Activated CD4-positive, CD25-positive, alpha-beta regulatory T cell treated with anti-CD3 and anti-CD28 coated beads, Interleukin-2, amount 50 U/mL, for 24 hours (primary cell): ENCODE results near the gene SKP1.

Source experiments
- ATAC-seq, 2 donors: fragments of 150-1000 bp; cut with Tn5 transposase; one replicate each; pipeline ENCODE4 v1.10.0; 2021; ENCODE audit warnings: mild to moderate bottlenecking in 1 of 2, moderate library complexity in 1 of 2

SKP1 gene

DNA sequence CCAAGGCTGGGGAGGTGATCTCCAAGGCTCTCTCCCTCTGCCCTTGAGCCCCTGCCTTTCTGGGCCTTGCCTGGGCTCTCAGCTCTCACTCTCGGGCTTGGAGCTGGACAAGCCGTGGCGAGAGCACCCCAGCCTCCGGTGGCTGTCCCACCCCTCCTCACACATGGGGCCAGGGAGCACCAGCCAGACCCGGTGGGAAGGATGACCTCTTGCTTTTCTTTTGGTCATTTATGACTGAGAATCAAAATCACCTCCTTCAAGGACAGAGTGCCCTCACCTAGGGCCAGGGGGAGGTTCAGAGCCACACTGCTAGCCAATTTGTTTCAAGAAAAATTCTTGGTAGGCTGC, 48.1 kb downstream of the SKP1 start:
- no peak for ATAC-seq

DNA sequence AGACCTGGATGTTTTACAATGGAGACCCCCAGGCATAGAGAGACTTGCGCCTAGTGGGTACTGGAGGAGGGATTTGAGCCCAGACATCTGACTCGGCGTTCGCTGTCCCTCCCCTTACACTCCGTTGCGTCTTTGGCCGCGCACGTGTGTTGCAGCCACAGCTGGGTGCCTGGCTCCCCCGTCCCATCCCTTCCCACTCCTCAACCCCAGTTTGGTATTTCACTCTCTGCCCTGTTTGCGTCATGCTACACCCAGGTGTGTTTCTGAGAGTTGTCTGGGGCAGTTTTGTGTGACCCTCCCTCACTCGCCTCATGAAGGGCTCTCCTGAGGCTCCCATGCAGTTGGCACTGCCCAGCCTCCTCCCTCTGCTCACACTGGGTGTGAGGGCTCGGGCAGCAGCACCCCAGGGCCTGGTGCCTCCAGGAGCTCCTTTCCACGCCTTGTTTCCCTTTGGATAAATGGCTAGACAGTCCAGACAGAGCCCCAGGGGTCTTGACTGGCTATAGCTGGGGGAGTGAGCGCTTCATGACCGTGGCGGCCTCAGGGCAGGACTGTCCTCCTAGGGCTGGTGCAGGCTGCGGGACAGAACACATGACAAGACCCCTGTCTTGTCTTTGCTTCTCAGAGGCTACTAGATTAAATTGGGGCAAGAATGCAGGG, 48.6 kb downstream of the SKP1 start:
- no peak for ATAC-seq

DNA sequence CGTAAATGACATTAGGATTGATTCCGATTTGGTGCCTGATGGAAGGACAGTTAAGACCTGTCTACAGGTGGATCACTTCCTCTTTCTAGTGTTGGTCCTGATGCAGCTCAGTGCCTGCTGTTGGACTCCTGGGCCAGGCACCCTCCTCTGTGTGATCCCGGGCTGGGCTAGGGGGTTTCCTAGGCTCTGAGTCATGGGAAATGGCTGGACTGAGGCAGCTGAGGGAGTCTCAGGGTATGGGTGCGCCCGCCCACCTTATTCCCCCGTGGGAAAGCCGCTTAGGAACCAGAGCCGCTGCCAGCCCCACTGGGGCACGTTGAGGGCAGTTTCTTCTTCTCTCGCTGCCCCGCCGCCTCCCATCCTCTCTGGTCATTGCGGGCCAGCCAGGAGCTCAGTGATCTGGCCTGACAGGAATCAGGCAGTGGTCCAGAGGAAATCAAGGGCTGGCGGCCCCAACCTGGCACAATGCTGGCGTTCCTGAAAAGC, 49.3 kb downstream of the SKP1 start:
- ATAC-seq, result peak; percentile 34 to 36

DNA sequence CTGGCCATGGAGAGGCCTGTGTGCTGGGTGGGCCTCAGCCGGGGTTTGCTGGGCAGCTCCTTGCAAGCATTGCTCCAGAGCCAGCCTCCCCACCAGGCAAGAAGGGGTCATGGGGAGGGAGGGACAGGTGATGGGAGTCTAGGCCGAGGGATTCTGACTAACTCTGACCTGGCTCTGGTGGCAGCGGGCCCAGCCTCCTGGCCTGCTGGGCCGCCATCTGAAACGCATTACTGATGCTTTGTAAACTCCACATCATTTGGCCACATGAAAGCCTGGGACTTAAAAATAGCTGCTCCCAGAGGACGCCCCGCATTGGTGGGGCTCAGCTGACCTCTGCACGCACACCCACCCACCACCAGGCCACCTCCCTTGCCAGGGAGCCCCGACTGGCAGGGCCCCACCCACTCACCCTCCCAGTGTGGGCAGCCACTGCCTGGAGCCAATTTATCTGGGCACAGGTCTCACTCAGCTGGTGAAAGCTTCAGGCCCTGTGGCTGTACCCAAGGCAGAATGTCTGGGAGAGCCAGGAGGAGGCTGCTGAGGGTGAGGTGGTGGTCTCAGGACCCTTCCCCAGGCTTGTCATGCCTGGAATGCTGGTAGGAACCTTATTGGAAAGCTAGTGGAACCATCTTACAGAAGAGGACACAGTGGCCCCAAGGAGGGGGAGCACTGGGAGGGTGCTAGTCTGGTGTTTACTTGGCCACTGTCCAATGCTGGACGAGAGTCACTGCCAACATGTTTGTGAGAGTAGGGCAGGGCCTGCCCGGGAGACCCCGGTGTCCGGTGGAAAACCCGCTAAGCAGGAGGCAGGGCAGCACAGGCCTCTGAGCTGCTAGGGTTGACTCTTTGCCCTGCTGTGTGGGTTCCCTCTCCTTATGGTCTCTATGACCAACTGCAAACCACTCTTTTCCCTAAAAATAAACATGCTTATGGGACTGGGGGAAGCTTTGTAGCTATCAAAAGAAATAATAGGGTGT, 51.4 kb downstream of the SKP1 start:
- ATAC-seq, result no peak

DNA sequence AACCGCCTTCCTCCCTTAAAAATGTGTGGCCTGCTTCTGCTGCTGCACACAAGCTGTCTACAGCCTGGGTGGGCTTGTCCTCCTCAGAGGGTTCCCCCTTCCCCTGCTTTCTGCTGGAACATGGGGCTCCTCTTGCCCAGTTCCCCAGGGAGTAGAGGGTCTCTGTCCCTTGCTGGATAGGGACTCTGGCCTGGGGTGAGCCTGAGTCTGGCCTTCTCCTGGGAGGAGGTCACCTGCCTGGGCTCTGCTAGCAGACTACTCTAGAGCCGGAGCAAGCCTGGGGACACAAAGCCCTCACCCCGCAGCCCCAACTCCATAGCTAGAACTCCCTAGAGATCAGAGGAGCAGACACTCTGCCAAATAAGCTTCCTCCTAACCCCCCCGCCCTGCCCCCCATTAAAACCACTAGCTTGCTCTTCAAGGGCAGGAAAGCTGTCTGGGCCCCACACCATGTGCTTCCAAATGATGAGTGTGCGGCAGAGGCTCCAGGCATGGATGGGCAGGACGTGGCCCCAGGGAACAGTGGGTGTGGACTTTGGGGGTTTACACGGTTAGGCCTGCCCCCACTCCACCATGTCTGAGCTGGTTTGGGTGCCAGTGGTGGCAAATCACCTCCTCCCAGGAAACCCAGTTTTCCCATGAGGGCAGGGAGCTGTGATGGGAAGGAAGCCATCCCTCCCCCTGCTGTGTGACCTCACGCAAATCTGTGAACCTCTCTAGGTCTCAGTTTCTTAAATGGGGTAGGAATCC, 52.3 kb downstream of the SKP1 start:
- no peak for ATAC-seq

DNA sequence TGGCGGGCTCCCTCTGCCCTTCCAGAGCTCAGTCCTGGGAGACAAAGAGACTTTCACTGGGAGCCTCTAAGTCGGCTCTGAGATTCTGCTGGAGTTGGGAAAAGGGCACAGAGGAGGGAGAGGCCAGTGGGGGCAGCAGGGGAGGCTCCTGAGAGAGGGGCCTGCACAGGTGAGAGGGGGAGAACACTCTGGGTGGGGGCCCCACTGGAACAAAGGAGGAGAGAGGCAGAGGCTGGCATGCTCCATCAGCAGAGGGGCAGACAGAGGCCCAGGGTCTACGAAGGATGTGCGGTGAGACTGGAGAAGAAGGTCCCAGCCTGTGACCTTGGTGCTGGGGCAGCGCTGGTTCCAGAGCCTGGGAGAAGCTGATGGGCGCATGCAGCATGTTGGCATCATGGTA, 53.4 kb downstream of the SKP1 start:
- no peak for ATAC-seq

DNA sequence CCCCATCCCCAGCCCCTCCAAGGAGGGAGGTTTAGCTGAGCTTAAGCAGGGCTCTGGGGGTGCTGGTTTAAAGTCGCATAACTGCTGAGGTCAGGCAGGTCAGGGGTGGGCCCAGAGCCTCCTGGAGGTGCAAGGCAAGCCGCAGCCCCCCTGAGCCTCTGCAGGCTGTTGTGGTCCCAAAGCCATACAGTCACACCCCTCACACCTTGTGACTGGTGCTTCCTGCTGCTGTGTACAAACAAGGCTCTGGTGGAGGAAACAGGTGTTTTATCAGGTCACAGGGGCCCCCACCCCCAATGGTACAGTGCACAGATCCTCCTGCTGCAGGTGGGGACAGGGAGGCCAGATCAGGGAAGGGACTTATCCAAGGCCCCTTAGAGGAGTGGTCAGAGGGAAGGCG, 54.2 kb downstream of the SKP1 start:
- peak; percentile 42 to 49 for ATAC-seq

DNA sequence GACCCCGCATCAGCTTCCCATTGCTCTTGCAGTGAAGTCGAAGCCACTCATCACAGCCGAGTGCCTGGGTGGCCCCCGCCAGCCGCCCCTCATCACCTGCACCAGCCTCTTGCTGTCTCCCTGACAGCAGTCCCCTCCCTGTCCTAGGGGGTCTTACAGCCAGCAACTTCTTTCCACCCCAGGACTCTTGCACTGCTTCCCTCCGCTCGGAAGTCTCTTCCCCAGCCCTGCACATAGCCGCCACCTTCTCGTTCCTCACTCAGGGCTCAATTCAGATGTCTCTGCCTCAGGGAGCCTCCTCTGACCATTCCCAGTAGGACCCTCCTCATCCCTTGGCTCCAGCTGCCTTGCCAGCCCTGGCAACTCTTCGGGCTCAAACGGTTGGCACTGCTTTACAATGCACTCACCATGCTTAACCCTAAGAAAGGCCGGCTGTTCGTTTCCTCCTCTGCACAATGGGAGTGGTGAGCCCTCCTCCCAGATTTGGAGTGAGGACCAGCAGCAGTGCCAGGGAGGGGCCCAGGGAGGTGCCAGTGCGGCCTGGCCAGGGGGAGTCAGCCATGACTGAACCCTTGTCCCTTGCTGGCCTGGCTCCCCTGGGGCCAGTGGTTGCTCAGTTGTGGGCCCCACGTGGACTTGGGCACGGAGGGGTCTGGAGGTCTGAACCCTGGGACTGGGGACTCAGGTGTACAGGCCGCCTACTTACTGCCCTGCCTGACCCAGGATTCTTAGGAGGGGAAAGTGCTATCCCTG, 56.2 kb downstream of the SKP1 start:
- no peak for ATAC-seq

DNA sequence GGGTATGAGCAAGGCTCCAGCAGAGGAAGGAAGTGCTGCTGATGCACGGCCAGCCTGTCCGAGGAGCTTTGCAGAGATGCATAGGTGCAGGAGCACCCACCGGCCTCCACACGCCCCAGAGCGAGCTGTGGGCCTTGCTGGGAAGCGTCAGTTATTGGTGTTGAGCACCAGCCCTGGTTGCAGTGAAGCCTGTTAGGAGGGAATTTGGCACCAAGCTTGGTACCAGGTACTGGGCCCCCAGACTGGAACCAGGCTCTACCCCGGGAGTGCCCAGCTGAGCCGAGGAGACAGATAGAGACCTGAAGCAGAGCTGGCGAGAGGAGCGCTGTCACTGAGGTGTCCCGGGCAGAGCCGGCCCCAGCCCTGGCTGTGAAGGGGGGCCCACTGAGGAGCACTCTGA, 57.0 kb downstream of the SKP1 start:
- no peak for ATAC-seq

DNA sequence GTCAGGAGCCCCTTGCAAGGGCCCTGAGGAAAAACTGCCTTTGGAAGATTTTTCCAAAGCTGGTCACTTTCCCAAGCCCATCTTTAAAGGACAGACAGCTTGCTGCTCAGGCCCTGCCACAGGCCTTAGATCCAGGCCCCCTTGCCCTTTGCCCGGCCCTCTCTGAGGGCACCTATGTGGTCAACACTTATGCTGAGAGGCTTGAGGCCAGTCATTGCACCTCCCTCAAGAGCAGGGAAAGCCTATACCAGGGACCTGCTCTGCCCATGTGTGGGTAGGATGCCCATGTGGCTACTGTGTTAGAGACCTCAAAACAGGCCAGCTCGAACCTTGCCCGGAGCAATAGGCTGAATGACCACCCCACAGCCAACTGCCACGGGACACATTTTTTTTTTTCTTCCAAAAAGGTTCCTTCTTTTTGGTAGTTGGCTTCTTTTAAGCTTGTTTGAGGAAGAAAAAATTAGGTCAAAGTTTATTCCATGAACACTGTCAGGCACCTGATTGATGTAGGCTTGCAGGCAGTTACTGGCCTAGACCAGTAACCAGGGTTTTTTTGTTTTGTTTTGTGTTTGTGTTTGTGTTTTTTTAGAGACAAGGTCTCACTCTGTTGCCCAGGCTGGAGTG, 58.4 kb downstream of the SKP1 start:
- no peak for ATAC-seq

DNA sequence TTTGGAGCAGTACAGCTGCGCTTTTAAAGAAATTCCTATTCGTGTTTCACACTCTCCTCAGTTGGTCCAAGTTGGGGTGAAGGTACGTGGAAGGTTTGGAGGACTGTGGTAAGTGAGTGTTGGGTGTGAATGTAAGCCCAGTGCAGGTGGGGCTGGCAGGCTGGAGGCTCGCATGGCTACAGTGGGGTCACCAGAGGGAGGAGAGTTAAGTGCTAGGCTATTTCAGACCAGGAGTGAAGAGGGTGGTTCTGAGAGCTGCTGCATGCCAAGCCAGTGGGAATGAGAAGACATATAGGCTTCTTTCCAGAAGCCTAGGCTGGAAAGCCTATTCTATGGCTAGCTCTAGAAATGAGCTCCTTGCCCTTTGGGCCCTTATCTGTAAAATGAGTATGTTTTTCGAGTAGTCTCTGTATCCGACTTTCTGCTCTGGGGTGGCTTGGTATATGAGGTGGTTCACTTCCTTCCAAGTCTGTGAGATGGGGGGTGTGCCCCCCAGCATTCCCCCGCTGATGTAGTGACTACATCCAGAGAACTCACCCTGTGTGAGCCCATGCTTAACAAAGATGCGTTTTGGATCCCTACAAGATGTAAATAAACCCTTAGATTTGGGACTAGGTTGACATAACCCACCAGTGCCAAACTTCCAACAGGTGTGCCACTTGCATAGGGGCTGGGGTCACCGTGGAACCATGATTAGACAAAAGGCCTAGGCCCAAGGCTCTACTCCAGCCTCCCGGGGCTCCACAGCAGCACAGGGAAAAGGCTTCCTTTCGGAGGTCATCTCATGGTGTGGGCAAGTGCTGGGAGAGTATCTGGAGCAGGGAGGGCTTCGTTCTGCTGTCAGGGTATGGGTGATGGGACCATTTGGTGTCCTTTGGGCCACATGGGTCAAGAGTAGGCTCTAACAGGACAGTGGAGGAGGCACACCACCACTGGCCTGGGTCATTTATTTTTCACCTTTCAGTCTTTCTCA, 59.7 kb downstream of the SKP1 start:
- ATAC-seq, result no peak

DNA sequence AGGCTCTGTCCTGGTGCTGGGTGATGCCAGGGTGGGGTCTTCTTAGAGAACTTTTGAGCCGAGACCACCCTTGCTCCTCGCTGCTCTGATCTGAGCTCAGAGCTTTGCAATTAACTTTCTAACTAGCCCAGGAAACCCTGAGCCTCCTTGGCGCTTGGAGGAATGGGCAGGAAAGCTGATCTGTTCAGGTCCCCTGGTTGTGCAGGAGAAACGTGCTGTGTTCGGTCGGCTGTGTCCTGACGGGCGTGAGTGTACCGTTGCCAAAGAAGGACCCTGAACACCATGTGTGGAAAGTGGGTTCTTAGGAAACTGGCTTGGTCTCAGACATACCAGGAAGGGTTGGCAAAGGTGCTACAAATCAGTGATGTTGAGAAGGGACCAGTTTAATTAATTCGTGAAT, 60.5 kb downstream of the SKP1 start:
- ATAC-seq, result no peak

DNA sequence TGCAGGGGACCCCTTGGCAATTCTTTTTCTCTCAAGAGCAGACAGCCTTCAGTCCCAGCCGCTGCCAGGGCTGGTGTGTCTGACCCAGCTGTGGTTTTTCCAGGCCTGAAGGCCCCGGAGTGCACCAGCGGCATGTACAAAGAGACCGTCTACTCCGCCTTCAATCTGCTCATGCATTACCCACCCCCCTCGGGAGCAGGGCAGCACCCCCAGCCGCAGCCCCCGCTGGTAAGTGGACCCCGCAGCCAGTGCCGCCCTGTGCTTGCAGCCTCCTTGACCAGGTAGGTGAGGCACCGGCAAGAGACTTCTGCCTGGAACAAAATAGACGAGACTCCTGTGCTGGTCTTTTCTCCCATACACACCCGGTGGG, 61.0 kb downstream of the SKP1 start:
- no peak for ATAC-seq

DNA sequence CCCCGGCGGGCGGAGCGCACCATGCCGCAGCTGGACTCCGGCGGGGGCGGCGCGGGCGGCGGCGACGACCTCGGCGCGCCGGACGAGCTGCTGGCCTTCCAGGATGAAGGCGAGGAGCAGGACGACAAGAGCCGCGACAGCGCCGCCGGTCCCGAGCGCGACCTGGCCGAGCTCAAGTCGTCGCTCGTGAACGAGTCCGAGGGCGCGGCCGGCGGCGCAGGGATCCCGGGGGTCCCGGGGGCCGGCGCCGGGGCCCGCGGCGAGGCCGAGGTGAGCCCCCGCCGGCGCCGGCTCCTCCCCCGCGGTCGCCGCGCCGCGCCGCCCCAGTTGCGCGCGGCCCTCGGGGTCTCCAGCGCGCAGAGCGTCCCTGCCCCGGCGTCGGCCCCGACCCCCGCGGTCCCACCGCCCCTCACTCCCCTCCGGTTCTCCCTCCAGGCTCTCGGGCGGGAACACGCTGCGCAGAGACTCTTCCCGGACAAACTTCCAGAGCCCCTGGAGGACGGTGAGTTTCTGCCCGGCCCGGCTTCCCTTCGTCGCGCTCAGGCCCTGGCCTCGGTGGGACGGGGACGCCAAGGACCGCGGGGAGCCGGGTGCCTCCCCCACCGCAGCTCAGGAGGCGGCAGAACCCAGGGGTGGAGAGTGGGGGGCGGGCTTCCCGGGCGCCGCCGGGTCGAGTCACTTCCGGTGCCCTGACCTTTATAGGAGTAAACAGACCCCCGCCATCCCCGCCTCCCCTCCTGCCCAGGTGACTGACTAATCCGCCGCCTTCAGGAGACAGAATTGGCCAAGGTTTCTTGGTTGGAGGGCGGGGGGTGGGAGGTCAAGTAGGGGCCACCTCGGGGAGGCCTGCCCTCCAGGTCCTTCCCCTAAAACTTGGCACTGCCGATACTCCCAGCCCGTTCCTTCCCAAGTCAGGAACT, 61.6 kb downstream of the SKP1 start:
- ATAC-seq, result peak; percentile 6 to 11

DNA sequence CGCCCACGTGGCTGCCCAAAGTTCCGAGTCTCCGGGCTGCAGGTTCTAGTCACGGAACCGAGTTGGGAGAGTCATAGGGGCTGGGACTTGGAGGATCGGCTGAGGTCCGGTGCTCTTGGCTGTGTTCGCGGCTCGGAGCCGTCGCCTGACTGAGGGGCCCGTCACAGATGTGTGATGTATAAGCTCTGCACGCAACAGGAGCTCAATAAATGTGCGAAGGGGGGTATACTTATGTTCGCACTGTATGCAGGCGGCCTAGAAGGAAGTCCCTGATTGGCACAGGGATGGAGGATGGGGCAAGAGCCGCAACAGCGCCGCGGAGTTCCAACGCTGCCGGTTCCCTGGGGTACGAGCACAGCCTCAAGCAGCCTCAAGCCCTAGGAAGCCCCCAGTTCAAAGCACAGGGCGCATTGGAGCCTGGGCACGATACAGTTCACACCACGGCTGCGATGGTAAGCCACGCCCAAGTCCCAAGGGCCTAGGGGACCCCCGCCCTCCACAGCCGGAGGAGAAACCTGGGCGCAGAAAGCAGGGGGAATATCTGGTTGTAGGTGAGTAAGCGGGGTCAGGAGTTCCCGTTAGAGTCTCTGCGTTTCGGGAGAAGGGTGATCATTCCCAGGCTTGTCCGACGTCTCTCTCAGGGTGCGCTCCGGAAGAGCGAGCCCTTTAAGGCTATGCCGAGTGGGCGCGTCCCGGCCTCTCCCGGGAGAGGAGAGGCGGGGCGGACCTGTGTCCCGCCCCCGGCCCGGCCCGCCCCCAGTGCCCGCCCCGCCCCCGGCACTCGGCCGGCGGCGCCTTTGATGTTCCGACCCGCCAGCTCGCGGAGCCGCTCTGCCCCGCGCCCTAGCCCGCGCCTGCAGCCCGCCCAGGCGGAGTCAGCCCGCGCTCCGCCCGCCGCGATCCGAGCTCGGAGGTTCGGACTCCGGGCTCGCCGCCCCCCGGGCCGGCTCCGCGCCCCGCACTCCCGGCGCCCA, 62.6 kb downstream of the SKP1 start, which contains the start of gene TCF7:
TCF7 (plus strand) TSS at position 780 of the 974 bp plus-strand sequence. CDS start 226 bp downstream, outside the sequence.
- peak; percentile 53 to 55 for ATAC-seq

DNA sequence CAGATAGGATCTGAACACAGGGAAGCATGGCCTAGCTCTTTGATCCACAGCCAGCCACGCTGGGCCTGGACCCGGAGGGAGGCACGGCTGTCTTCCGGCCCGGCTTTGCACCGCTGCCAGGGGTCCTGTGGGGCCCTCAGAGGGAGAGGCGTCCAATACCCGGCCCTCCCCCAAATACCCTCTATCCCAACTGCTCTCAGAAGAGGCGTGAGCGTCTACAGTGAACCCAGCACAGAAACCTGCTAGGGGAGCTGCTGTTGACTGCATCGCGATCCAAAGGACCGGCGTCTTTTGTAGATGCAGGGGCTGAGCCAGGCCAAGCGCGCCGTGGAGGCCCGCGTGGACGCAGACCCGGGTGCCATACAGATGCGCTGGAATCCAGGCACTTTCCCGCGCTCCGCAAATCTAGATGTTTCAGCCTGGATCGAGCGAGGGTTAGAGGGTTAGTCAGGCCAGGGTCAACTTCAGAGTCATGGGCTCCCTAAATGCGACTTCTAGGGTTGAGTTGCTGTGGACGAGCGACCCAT, 63.3 kb downstream of the SKP1 start:
- no peak for ATAC-seq

DNA sequence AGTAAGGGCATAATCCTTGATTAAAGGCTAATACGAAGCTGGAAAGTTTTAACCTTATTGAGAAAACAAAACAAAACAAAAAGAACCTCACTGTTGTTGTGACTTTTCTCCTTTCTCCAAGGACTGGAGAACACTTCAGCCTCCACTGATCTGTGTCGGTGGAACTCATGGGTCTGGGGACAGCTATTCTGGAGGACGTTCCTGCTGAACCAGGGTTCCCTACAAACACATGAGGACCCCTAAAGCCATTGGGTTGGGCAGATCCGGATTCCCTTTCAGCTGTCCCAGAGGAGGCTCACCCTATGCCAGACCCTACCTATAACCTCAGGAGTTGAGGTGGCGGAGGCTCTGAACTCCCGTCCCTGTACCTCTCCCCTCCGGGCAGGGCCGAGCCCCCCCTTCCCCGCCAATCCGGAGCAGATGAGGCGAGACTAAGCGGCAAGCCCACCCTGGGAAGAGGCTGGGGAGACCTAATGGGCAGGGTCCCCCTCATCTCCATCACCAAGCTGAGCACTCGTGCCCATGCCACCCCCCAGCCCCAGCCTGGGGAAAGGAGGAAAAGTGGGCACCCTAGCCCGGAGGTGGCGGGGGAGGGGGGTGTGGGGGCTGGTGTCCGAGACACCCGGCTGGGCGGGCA, 63.9 kb downstream of the SKP1 start:
- ATAC-seq, result no peak
